ENCODE results near the gene PKM. TPM values are rescaled to one million over a fixed set of nuclear protein-coding genes. Genes with fewer than 3 reads are reported as not detected.

The PKM gene
- total RNA-seq, 1 experiment from 2014 or later: 1,007 TPM

- Histone ChIP-seq H3K36me3 (replicated peaks; ENCODE audit: control insufficient read depth, insufficient read depth, low read length) (no peaks in the 10 kb centered on the region), H3K27me3 (ENCODE audit: control insufficient read depth, insufficient read depth, low read length) (no peaks in the 10 kb centered on the region; the same call in 1 of the 2 replicates), H3K4me3 (ENCODE audit: insufficient read depth, low read depth, low read length) (no peak overlapping the region)
- DNase-seq: no peak
Observed at GRCh38 chr15:72169921-72170611, 60.9 kb downstream of the PKM start.

GRCh38 chr15:72169236-72169920 lies 61.6 kb downstream of the PKM start:
- no peak for DNase-seq
- Histone ChIP-seq H3K27me3 (ENCODE audit: control insufficient read depth, insufficient read depth, low read length) (no peaks in the 10 kb centered on the region), H3K36me3 (replicated peaks; ENCODE audit: control insufficient read depth, insufficient read depth, low read length) (no peaks in the 10 kb centered on the region), H3K4me3 (ENCODE audit: insufficient read depth, low read depth, low read length) (no peak overlapping the region)

GRCh38 chr15:72168808-72169190 lies 62.2 kb downstream of the PKM start:
- no peaks in the 10 kb centered on the region for H3K36me3 ChIP-seq (replicated peaks; ENCODE audit: control insufficient read depth, insufficient read depth, low read length)
- H3K4me3 ChIP-seq (ENCODE audit: insufficient read depth, low read depth, low read length): no peak overlapping the region
- H3K27me3 ChIP-seq (ENCODE audit: control insufficient read depth, insufficient read depth, low read length): no peaks in the 10 kb centered on the region
- no peak for DNase-seq

- H3K27me3 ChIP-seq (ENCODE audit: control insufficient read depth, insufficient read depth, low read length): no peaks in the 10 kb centered on the region
- H3K4me3 ChIP-seq (ENCODE audit: insufficient read depth, low read depth, low read length): no peak overlapping the region
- no peaks in the 10 kb centered on the region for H3K36me3 ChIP-seq (replicated peaks; ENCODE audit: control insufficient read depth, insufficient read depth, low read length)
- no peak for DNase-seq
Observed at GRCh38 chr15:72168131-72168807, 62.7 kb downstream of the PKM start.

- H3K36me3 ChIP-seq (replicated peaks; ENCODE audit: control insufficient read depth, insufficient read depth, low read length): no peaks in the 10 kb centered on the region
- no peak overlapping the region for H3K4me3 ChIP-seq (ENCODE audit: insufficient read depth, low read depth, low read length)
- DNase-seq: no peak
- no peaks in the 10 kb centered on the region for H3K27me3 ChIP-seq (ENCODE audit: control insufficient read depth, insufficient read depth, low read length)
Observed at GRCh38 chr15:72167445-72167844, 63.5 kb downstream of the PKM start.

GRCh38 chr15:72166716-72167417 lies 64.1 kb downstream of the PKM start:
- Histone ChIP-seq H3K27me3 (ENCODE audit: control insufficient read depth, insufficient read depth, low read length) (no peaks in the 10 kb centered on the region), H3K36me3 (replicated peaks; ENCODE audit: control insufficient read depth, insufficient read depth, low read length) (no peaks in the 10 kb centered on the region), H3K4me3 (ENCODE audit: insufficient read depth, low read depth, low read length) (no peak overlapping the region)
- no peak for DNase-seq

- Histone ChIP-seq H3K4me3 (ENCODE audit: insufficient read depth, low read depth, low read length) (no peak overlapping the region), H3K27me3 (ENCODE audit: control insufficient read depth, insufficient read depth, low read length) (no peaks in the 10 kb centered on the region), H3K36me3 (replicated peaks; ENCODE audit: control insufficient read depth, insufficient read depth, low read length) (no peaks in the 10 kb centered on the region)
- DNase-seq: no peak
Observed at GRCh38 chr15:72163719-72164118, 67.3 kb downstream of the PKM start.

GRCh38 chr15:72162569-72162968 lies 68.4 kb downstream of the PKM start:
- DNase-seq: no peak
- Histone ChIP-seq H3K36me3 (replicated peaks; ENCODE audit: control insufficient read depth, insufficient read depth, low read length) (no peaks in the 10 kb centered on the region), H3K27me3 (ENCODE audit: control insufficient read depth, insufficient read depth, low read length) (no peaks in the 10 kb centered on the region), H3K4me3 (ENCODE audit: insufficient read depth, low read depth, low read length) (no peak overlapping the region)

- Histone ChIP-seq H3K36me3 (replicated peaks; ENCODE audit: control insufficient read depth, insufficient read depth, low read length) (no peaks in the 10 kb centered on the region), H3K4me3 (ENCODE audit: insufficient read depth, low read depth, low read length) (no peak overlapping the region), H3K27me3 (ENCODE audit: control insufficient read depth, insufficient read depth, low read length) (no peaks in the 10 kb centered on the region)
- no peak for DNase-seq
Observed at GRCh38 chr15:72161361-72162132, 69.4 kb downstream of the PKM start.

- no peaks in the 10 kb centered on the region for H3K36me3 ChIP-seq (replicated peaks; ENCODE audit: control insufficient read depth, insufficient read depth, low read length)
- DNase-seq: no peak
- H3K27me3 ChIP-seq (ENCODE audit: control insufficient read depth, insufficient read depth, low read length): no peaks in the 10 kb centered on the region
- H3K4me3 ChIP-seq (ENCODE audit: insufficient read depth, low read depth, low read length): no peak overlapping the region
Observed at GRCh38 chr15:72160696-72161245, 70.2 kb downstream of the PKM start.

- no peaks in the 10 kb centered on the region for H3K27me3 ChIP-seq (ENCODE audit: control insufficient read depth, insufficient read depth, low read length)
- no peak overlapping the region for H3K4me3 ChIP-seq (ENCODE audit: insufficient read depth, low read depth, low read length)
- DNase-seq: no peak
- no peaks in the 10 kb centered on the region for H3K36me3 ChIP-seq (replicated peaks; ENCODE audit: control insufficient read depth, insufficient read depth, low read length)
Observed at GRCh38 chr15:72156928-72157327, 74.1 kb downstream of the PKM start.

- peak; percentile 83 for DNase-seq
- Histone ChIP-seq H3K4me3 (ENCODE audit: insufficient read depth, low read depth, low read length) (no peak overlapping the region), H3K36me3 (replicated peaks; ENCODE audit: control insufficient read depth, insufficient read depth, low read length) (no peaks in the 10 kb centered on the region), H3K27me3 (ENCODE audit: control insufficient read depth, insufficient read depth, low read length) (no peaks in the 10 kb centered on the region)
Observed at GRCh38 chr15:72155635-72156616, 75.1 kb downstream of the PKM start.

- H3K27me3 ChIP-seq (ENCODE audit: control insufficient read depth, insufficient read depth, low read length): no peaks in the 10 kb centered on the region
- no peak overlapping the region for H3K4me3 ChIP-seq (ENCODE audit: insufficient read depth, low read depth, low read length)
- H3K36me3 ChIP-seq (replicated peaks; ENCODE audit: control insufficient read depth, insufficient read depth, low read length): no peaks in the 10 kb centered on the region
- no peak for DNase-seq
Observed at GRCh38 chr15:72155003-72155621, 75.9 kb downstream of the PKM start.
